ENCODE data around the gene REC114.
"Not testable (repeated sequence)": the region's sequence is repeated elsewhere in the genome, so short reads cannot be mapped to it uniquely, and the experiment has no call there.

Gene REC114

GRCh38 chr15:73460662-73461061 is 17.7 kb downstream of the REC114 start:
- DNase-seq: no peak

- no peak for DNase-seq
Measured at GRCh38 chr15:73464602-73465001, 21.6 kb downstream of the REC114 start.

- no peak for DNase-seq
Measured at GRCh38 chr15:73467758-73468157, 24.8 kb downstream of the REC114 start.

- peak; percentile 67 for DNase-seq
Measured at GRCh38 chr15:73474785-73475184, 31.8 kb downstream of the REC114 start.

- DNase-seq: no peak
Measured at GRCh38 chr15:73476704-73477216, 33.8 kb downstream of the REC114 start.

GRCh38 chr15:73480050-73480449 is 37.1 kb downstream of the REC114 start:
- DNase-seq: no peak

GRCh38 chr15:73482166-73482565 is 39.2 kb downstream of the REC114 start:
- DNase-seq: peak; percentile 13

- DNase-seq: no peak
Measured at GRCh38 chr15:73483053-73483452, 40.1 kb downstream of the REC114 start.

- DNase-seq: peak; percentile 17
Measured at GRCh38 chr15:73485372-73485771, 42.4 kb downstream of the REC114 start.

- DNase-seq: not testable (repeated sequence)
Measured at GRCh38 chr15:73485885-73486284, 42.9 kb downstream of the REC114 start.

GRCh38 chr15:73488698-73489097 is 45.7 kb downstream of the REC114 start:
- no peak for DNase-seq

GRCh38 chr15:73493922-73494321 is 51.0 kb downstream of the REC114 start:
- no peak for DNase-seq

GRCh38 chr15:73495181-73495580 is 52.2 kb downstream of the REC114 start:
- DNase-seq: no peak

- no peak for DNase-seq
Measured at GRCh38 chr15:73500696-73501095, 57.7 kb downstream of the REC114 start.

- peak; percentile 51 for DNase-seq
Measured at GRCh38 chr15:73504885-73505284, 61.9 kb downstream of the REC114 start.

- no peak for DNase-seq
Measured at GRCh38 chr15:73515527-73515926, 72.6 kb downstream of the REC114 start.

- no peak for DNase-seq
Measured at GRCh38 chr15:73517566-73517965, 74.6 kb downstream of the REC114 start.

GRCh38 chr15:73518180-73518862 is 75.4 kb downstream of the REC114 start:
- no peak for DNase-seq

- no peak for DNase-seq
Measured at GRCh38 chr15:73518876-73519733, 76.1 kb downstream of the REC114 start.

- no peak for DNase-seq
Measured at GRCh38 chr15:73522011-73522410, 79.0 kb downstream of the REC114 start.

- no peak for DNase-seq
Measured at GRCh38 chr15:73524919-73525318, 82.0 kb downstream of the REC114 start.

- DNase-seq: no peak
Measured at GRCh38 chr15:73527598-73527997, 84.6 kb downstream of the REC114 start.

GRCh38 chr15:73530649-73531048 is 87.7 kb downstream of the REC114 start:
- no peak for DNase-seq

GRCh38 chr15:73538123-73538522 is 95.2 kb downstream of the REC114 start:
- no peak for DNase-seq
